Erythroblast (primary cell): ENCODE results near the gene HPCAL1.

Source experiments
- GATA1 ChIP-seq: IDR thresholded peaks from 2 replicates; pipeline ENCODE4 v1.6.1; 2011; ENCODE audit warnings: low read depth, mild to moderate bottlenecking, control low read depth, low read length, moderate library complexity
- POLR2A ChIP-seq: IDR thresholded peaks from 2 replicates; pipeline ENCODE4 v1.6.1; 2011; ENCODE audit warnings: mild to moderate bottlenecking, low read length

DNA sequence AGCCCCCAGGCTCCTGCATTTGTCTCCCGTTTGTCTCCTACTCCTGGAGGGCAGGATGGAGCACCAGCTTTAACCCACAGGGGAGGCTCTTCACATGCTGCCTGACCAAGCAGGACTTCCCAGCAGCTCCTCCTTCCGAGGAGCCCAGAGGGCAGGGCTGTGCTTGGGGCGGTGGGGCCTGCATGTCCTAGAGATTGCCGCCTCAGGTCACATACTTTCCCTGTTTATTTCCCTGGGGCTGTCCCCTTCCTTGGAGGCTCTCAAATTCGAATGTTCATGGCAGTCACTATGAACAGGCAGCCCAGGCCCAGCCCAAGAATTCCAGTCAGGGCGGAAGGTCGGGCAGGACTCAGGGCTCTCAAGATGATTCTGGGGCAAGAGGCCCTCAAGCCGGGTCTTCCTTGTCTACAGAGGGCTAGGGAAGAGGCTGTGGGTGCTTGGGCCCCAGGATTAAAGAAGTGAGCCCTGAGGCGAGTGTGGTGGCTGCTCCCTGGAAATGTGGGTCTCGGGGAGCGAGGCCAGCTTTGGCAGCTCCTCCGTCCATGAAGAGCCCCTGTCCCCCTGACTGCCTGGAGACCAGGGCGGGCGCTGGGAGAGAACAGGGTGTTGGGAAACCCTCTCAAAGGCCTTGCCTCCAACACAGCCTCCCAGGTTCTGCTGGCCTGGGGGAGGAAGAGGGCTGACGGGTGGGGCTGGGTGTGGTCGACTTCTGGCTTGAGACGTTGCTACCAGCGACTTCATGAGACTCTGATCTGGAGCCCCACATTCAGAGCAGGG, 48.9 kb upstream of the HPCAL1 start:
- TF ChIP-seq GATA1 (no peak), POLR2A (no peak)
